SHP77 treated with DMSO at 0.1 percent for 48 hours (cell line): ENCODE data around the gene CAVIN2.
A peak's percentile ranks its signal among the peaks of the same experiment; 100 is the strongest.

ENCODE experiments used
- DNase-seq: peaks from one replicate; lab custom pipeline; 2025; lab: John Stamatoyannopoulos, UW

The CAVIN2 gene, protein sequence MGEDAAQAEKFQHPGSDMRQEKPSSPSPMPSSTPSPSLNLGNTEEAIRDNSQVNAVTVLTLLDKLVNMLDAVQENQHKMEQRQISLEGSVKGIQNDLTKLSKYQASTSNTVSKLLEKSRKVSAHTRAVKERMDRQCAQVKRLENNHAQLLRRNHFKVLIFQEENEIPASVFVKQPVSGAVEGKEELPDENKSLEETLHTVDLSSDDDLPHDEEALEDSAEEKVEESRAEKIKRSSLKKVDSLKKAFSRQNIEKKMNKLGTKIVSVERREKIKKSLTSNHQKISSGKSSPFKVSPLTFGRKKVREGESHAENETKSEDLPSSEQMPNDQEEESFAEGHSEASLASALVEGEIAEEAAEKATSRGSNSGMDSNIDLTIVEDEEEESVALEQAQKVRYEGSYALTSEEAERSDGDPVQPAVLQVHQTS

GRCh38 chr2:191846515-191847476, at the start of gene CAVIN2:
CAVIN2 (minus strand) TSS chr2:191847088; CDS start chr2:191846925, 163 bp downstream.
- DNase-seq: no peak

DNA sequence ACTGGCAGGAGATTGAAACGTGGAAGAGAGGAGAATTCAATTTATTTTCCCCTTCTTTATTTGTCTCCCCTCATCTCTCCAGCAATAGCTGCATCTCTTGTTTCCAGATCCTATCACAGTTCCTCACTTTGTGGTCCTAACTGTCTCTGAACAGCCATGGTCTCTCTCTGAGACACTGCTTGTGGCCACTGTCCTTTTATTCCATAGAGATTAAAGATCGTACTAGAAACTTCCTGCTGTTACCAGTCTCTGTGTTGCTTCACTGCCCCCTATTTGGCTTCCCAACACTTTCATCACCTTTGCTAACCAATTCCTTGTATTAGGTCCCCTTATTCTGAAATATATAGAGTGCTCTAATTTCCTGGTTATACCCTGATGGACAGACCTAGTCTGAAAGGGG, 48.9 kb upstream of the CAVIN2 start:
- no peak for DNase-seq

DNA sequence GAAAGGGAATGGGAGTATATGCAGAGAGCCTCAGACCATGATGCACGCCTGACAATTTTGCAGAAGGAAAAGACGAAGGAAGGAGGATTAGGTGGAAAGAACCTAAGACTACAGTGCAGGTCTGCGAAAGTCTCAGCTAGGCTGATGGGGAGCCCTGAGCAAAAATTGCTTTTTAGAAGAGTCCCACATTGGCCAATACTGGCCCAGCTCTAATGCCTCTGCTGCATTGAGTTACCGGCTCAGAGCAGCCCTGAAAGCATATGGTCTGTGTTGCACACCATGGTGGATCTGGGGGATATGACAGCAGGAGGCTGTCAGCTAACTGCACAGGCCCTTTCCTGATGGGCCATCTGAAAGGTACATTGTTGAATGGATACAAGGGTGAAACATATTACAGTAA, 48.3 kb upstream of the CAVIN2 start:
- DNase-seq: no peak

GRCh38 chr2:191894681-191895147, 47.8 kb upstream of the CAVIN2 start:
- DNase-seq: no peak

- DNase-seq: no peak
These were observed 45.5 kb upstream of the CAVIN2 start for GRCh38 chr2:191892391-191892790.

- DNase-seq: no peak
These were observed 44.8 kb upstream of the CAVIN2 start for GRCh38 chr2:191891656-191892055.

GRCh38 chr2:191889931-191890330, 43.0 kb upstream of the CAVIN2 start:
- DNase-seq: no peak

DNA sequence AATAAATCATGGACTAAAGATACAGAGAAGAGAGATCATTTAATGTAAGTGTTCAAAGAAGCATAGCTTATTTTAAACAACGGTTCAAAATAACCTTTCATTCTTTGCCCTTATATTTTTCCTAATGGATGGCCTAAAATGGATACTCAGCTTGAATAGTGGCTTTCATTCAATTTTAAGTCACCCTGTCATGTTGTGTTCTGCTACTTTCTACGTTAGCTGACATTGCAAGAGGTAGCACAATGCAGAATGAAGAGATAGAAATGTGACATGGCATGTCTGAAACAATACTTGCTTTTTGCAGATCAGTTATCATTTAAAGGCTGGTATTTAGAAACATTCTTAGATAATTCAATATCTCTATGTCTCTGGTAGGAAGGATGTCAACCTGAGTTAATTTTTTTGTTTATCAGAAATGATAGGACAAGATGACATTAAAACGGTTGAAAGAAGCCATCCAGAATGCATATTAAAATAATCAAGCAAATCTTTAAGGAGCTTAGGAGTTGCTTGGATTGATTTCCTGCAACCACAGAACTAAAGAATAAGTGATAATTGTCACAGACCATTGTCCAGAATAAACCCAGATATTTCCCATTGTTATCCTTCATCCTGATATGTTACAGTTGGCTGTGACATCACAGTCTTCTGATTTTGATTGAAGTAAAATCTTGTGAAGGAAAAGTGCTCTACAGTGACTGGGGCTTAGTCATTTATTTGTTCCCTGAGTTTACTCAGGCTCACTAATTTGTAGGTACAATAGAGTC, 41.7 kb upstream of the CAVIN2 start:
- DNase-seq: no peak

GRCh38 chr2:191885650-191886049, 38.8 kb upstream of the CAVIN2 start:
- DNase-seq: no peak

- DNase-seq: no peak
These were observed 38.2 kb upstream of the CAVIN2 start for GRCh38 chr2:191885098-191885497.

GRCh38 chr2:191881982-191882816, 35.3 kb upstream of the CAVIN2 start:
- DNase-seq: no peak

- no peak for DNase-seq
These were observed 31.8 kb upstream of the CAVIN2 start for GRCh38 chr2:191878548-191879279.

GRCh38 chr2:191877875-191878274, 31.0 kb upstream of the CAVIN2 start:
- no peak for DNase-seq

GRCh38 chr2:191875859-191876258, 29.0 kb upstream of the CAVIN2 start:
- no peak for DNase-seq

- DNase-seq: no peak
These were observed 23.9 kb upstream of the CAVIN2 start for GRCh38 chr2:191870744-191871143.

DNA sequence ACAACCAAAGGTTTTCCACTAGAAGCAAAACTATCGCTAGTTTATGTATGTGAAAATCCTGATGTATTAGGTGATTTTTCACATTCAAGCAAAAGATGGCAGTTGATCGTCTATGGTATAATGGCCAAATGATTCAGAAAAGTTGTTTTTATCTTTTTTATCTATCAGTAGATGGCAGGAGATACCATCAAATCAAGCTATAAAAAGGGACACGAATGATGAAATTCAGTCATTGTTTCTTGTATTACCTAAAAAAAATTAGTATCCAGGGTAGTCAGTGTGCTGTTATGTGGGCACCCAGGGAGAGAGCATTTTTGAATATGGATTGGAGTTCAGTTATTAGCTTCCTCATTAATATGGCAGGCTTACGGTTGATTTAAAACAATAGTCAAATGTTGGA, 22.9 kb upstream of the CAVIN2 start:
- no peak for DNase-seq

- peak; percentile 38 for DNase-seq
These were observed 22.3 kb upstream of the CAVIN2 start for GRCh38 chr2:191869178-191869577.

DNA sequence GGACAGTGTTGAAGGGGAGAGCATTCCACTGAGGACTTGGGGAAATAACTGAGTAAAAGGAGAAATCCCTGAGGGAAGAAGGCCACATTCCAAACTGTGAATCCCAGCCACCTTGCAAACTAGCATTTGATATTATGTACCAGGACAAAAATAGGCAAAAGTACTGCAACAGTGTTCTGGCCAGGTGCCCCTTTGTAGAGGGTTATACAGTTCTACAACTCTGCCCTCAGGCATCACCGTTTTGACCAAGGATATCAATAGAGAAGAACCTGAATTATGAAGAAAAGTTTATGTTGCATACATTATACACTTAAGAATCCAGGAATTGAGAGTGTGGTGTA, 20.6 kb upstream of the CAVIN2 start:
- no peak for DNase-seq

DNA sequence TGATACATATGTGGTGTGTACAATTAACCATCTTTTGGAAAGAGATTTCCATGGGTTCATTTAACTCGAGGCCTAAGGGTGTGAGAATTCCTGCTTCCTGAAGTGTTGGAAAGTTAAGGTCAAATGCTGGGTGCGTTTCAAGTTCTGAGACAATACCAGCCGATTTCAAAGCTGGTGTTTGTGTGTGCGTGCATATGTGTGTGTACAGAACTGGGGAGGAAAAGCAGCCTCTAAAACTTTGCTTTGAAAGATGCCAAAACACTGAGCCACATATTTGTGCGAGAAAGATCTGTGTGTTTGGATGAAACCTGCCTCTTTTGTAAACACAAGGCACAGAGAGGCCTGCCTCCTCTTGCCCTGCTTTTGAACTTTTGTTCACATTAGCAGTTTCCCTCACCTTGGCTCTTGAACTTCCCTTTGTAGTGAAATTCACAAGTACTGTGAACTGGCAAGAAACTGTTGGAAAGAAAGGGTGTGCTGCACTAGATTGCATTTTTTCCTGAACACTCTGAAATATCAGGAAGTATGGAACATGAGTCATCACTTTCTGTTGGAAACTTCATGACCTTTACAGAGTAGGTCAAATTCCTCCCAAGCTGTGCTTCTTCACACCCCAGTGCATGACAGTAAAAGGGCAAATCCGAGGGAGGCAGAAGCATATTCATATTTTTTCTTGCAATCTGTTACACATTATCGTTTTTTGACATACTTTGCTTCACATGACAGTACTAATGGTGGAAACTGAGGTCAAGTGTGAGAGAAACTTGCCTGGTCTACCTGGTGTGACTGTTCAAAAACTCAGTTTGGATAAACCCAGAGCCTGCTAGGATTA, 20.0 kb upstream of the CAVIN2 start:
- DNase-seq: no peak

- no peak for DNase-seq
These were observed 19.3 kb upstream of the CAVIN2 start for GRCh38 chr2:191866195-191866594.
